ENCODE results near the gene CEBPZOS. TPM values are rescaled to one million over a fixed set of nuclear protein-coding genes. Genes with fewer than 3 reads are reported as not detected.

CEBPZOS gene
- total RNA-seq, 2 experiments from 2014 or later, result 46.6 to 49.8 TPM

DNA sequence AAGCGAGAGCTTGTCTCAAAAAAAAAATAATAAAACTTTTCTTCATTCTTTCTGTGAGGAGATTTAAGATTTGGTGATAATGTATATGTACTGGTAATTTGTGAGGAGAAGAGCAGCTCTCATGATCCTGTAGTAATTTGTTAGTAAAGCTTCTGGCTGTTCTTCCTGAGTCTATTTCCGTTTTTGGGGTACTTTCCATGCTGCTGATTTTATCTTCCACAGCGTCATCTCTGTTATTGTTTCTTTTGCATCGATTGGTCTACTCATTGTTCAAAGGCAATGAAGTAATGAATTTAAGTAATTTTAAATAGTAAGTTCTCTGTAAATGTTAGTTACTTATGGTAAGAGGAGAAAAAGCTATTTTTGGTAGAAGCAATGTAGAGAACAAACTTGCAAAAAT lies 47.1 kb downstream of the CEBPZOS start:
- Mint-ChIP-seq H3K4me3 (no peak overlapping the region), H3K4me1 (peaks cover 26% of the 10 kb centered on the region), H3K9me3 (ENCODE audit: low read depth) (peaks cover 2% of the 10 kb centered on the region), H3K27ac (peak overlapping the region; percentile 82), H3K27me3 (no peaks in the 10 kb centered on the region), H3K36me3 (ENCODE audit: low read depth) (peaks cover 59% of the 10 kb centered on the region)
- peak; percentile 55 for ATAC-seq
- ChIA-PET POLR2A (interaction anchor here (0.6 to 2.2 kb wide), 3 partner anchors 8 to 80 kb away, joined by 3 to 13 read pairs (median 5); partner anchors contain the start of genes CEBPZ and NDUFAF7), CTCF (interaction anchor here (0.8 to 1.3 kb wide), 3 partner anchors 9 to 25 kb away, joined by 3 to 4 read pairs (median 3); partner anchors contain the start of genes CEBPZ and NDUFAF7)
- intact Hi-C loops (cut with DNase I, micrococcal nuclease), result loop anchor here in 1 of 2 experiments (1.0 kb wide), 1 partner anchor 12 kb away; the partner anchor contains the start of genes CEBPZ and NDUFAF7
- no peak for DNase-seq

DNA sequence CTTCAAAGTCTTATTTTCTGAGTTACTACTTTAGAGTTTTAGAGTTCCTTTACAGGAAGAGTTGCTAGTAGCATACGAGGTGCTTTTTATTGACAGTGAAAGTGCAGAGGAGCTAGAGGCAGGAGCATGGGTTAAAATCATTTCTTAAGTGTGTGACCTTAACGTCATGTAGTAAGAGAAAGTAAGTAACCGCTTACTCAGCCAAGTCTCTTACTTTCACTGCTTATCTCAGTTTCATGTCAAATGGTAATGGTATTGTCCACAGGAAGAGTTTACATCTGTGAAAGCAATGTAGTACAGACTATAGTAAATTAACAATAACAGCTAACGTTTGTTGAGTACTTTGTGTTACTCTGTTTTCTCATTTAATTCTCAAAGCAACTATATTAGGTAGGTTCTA lies 47.7 kb downstream of the CEBPZOS start:
- Mint-ChIP-seq H3K36me3 (ENCODE audit: low read depth) (peaks cover 58% of the 10 kb centered on the region), H3K27ac (peak overlapping the region; percentile 82), H3K4me1 (peaks cover 26% of the 10 kb centered on the region), H3K4me3 (no peak overlapping the region), H3K27me3 (no peaks in the 10 kb centered on the region), H3K9me3 (ENCODE audit: low read depth) (peaks cover 2% of the 10 kb centered on the region)
- ChIA-PET POLR2A (interaction anchor here (0.5 to 2.2 kb wide), 5 partner anchors 9 to 129 kb away, joined by 3 to 13 read pairs (median 5); partner anchors contain the start of genes CEBPZ and NDUFAF7), CTCF (interaction anchor here (0.6 to 1.3 kb wide), 5 partner anchors 9 to 129 kb away, joined by 3 to 4 read pairs (median 3); partner anchors contain the start of genes CEBPZ and NDUFAF7)
- intact Hi-C loops (cut with DNase I, micrococcal nuclease), result no loop called here
- DNase-seq, result no peak
- peak; percentile 98 for ATAC-seq

DNA sequence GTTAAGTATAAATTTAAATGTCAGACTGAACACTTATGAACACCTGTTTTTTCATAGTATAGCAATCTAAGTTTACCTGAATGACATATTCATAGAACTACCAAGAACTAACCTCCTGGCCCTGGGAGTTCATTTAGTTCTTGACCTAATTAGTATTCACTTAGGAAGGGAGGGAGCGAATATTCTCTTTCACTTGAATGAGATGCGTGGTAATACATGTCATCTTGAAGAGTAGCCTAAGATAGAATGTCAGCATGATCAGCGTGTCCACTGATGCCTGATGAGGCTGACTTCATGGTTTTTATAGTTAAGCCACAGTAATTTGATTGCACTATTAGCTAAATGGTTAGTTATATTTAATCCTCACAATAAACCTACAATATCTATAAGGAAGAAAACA lies 48.5 kb downstream of the CEBPZOS start:
- Mint-ChIP-seq H3K27ac (no peak overlapping the region), H3K9me3 (ENCODE audit: low read depth) (peaks cover 2% of the 10 kb centered on the region), H3K36me3 (ENCODE audit: low read depth) (peaks cover 58% of the 10 kb centered on the region), H3K27me3 (no peaks in the 10 kb centered on the region), H3K4me1 (peaks cover 26% of the 10 kb centered on the region), H3K4me3 (no peak overlapping the region)
- POLR2A ChIA-PET, result interaction anchor here (2.2 kb wide), 1 partner anchor 13 kb away, joined by 13 read pairs; the partner anchor contains the start of genes CEBPZ and NDUFAF7
- no peak for ATAC-seq
- CTCF ChIA-PET, result interaction anchor here (0.6 to 1.0 kb wide), 5 partner anchors 11 to 129 kb away, joined by 3 to 4 read pairs (median 3); no protein-coding TSS in a partner anchor
- intact Hi-C loops (cut with DNase I, micrococcal nuclease), result no loop called here
- no peak for DNase-seq

DNA sequence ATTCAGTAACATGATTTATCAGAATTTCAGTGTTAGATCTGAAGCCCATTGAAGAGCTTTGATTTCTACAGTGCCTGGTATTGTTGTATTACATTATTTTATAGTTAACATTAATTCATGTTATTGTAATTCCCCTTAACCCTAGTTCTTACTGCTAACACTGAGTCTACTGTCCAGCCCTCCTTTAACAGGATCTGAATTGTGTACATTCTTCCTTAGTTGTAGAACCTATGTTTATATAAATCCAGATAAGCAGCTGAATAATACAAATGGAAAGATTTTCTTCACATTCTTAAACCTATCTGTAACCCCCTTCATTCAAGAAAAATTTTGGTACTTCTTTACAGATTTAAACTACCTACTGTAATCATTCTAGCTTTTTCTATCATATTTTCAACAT lies 49.9 kb downstream of the CEBPZOS start:
- peaks cover 22% of the 10 kb centered on the region for H3K4me1 Mint-ChIP-seq
- H3K4me3 Mint-ChIP-seq, result no peak overlapping the region
- no peaks in the 10 kb centered on the region for H3K27me3 Mint-ChIP-seq
- no peak overlapping the region for H3K27ac Mint-ChIP-seq
- ChIA-PET POLR2A (no interaction called here), CTCF (interaction anchor here (0.6 to 1.1 kb wide), 3 partner anchors 12 to 453 kb away, joined by 3 to 4 read pairs (median 3); no protein-coding TSS in a partner anchor)
- H3K36me3 Mint-ChIP-seq (ENCODE audit: low read depth), result peaks cover 57% of the 10 kb centered on the region
- intact Hi-C loops (cut with DNase I, micrococcal nuclease), result loop anchor here in 1 of 2 experiments (2.0 kb wide), 1 partner anchor 13 kb away; no protein-coding TSS in a partner anchor
- H3K9me3 Mint-ChIP-seq (ENCODE audit: low read depth), result peaks cover 2% of the 10 kb centered on the region
- DNase-seq (no peak), ATAC-seq (no peak)

DNA sequence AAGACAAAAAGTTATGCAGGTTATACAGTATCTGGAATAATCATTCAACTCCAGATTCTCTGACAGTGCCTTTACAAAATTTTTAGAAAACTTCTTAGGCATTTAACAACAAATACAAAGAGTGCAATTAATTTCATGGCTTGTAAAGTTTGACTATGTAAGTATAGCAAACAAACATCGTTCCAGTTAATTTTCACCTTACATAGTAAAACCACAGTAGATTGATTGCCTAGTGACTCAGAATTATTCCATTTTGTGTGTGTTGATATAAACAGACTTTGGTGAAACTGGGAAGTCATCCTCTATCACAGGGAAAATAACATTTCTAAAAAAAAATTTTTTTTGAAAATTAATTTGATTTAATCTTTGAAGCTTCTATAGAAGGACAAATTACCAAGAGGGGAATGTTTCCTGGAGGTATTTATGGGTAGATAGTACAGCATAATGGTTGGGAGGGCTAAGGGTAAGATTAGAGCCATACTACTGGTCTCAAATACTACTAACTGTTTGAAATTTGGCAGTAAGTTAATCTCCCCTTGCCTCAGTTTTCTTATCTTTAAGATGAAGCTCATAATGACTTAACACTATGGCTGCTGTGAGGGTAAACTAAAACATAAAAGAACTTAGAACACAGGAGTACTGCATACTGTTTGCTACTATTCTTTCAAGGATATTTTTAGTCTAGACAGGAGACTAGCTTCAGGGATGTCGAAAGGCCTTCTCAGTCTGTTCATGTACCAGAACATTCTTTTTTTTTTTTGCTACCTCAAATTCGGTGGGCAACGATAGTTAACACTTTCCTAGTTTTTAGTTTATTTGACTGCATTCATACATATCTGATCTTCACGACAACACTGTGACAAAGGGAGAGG lies 54.8 kb downstream of the CEBPZOS start:
- ATAC-seq (no peak), DNase-seq (no peak)
- no peak overlapping the region for H3K27ac Mint-ChIP-seq
- ChIA-PET CTCF (interaction anchor here (0.7 kb wide), 1 partner anchor 298 kb away, joined by 4 read pairs; no protein-coding TSS in a partner anchor), POLR2A (no interaction called here)
- no peaks in the 10 kb centered on the region for H3K9me3 Mint-ChIP-seq (ENCODE audit: low read depth)
- peaks cover 50% of the 10 kb centered on the region for H3K36me3 Mint-ChIP-seq (ENCODE audit: low read depth)
- H3K27me3 Mint-ChIP-seq, result no peaks in the 10 kb centered on the region
- no peak overlapping the region for H3K4me3 Mint-ChIP-seq
- peaks cover 2% of the 10 kb centered on the region for H3K4me1 Mint-ChIP-seq
- intact Hi-C loops (cut with DNase I, micrococcal nuclease), result loop anchor here in 1 of 2 experiments (10.0 kb wide), 1 partner anchor 466 kb away; no protein-coding TSS in a partner anchor

Other genes starting within 250 kb of the CEBPZOS start
- 10 to 100 TPM; 27.7 to 32.0 TPM for gene STRN, start 230.0 kb upstream of the CEBPZOS start, total RNA-seq
- gene HEATR5B, start 112.1 kb upstream of the CEBPZOS start, total RNA-seq, result 10 to 100 TPM; 15.2 TPM
- 10 to 100 TPM in 1 of 2 experiments, 1 to 10 TPM in 1; 9.6 to 10.0 TPM for gene GPATCH11, start 112.0 kb upstream of the CEBPZOS start, total RNA-seq
- gene EIF2AK2, start 39.5 kb upstream of the CEBPZOS start, total RNA-seq, result 10 to 100 TPM; 66.4 to 70.6 TPM
- gene SULT6B1, start 7.8 kb upstream of the CEBPZOS start, total RNA-seq, result not detected
- 100 to 1,000 TPM in 1 of 2 experiments, 10 to 100 TPM in 1; 81.8 to 107 TPM for gene CEBPZ, start 35.1 kb downstream of the CEBPZOS start, total RNA-seq
- 10 to 100 TPM; 20.8 to 22.9 TPM for gene NDUFAF7, start 35.2 kb downstream of the CEBPZOS start, total RNA-seq
- 10 to 100 TPM; 17.4 to 22.8 TPM for gene PRKD3, start 128.3 kb downstream of the CEBPZOS start, total RNA-seq
- gene QPCT, start 148.1 kb downstream of the CEBPZOS start, total RNA-seq, result under 1 TPM; 0.51 to 0.64 TPM